Measurements from ENCODE around the gene RBM20. TPM values are rescaled to one million over a fixed set of nuclear protein-coding genes. Genes with fewer than 3 reads are reported as not detected.

Gene RBM20
- polyA plus RNA-seq, 1 donor (not counting 4 experiments of a cell fraction or from before 2014, with no cell fraction given): 0.01 TPM

GRCh38 chr10:110781139-110781538 is 137.0 kb downstream of the RBM20 start:
- H3K27ac ChIP-seq (ENCODE audit: control insufficient read depth, insufficient read depth, low read length): no peak overlapping the region
- no peak overlapping the region for H3K4me2 ChIP-seq (ENCODE audit: control insufficient read depth, extremely low read depth, insufficient read depth, low read depth, low read length)
- peaks cover 6% of the 10 kb centered on the region for H3K27me3 ChIP-seq (ENCODE audit: control insufficient read depth, extremely low read depth, insufficient read depth, low read length)
- no peak for FAIRE-seq
- H3K4me1 ChIP-seq (ENCODE audit: control insufficient read depth, extremely low read depth, insufficient read depth, low read length): peaks cover 3% of the 10 kb centered on the region
- no peaks in the 10 kb centered on the region for H3K9me1 ChIP-seq (ENCODE audit: control insufficient read depth, extremely low read depth, insufficient read depth, low read length)
- no peaks in the 10 kb centered on the region for H3K79me2 ChIP-seq (ENCODE audit: control insufficient read depth, insufficient read depth, low read length)
- TF ChIP-seq CTCF (optimal IDR thresholded peaks at IDR 0.05 in 1 of 3, IDR thresholded peaks at IDR 0.05 in 1 of 3, conservative IDR thresholded peaks at IDR 0.05 in 1 of 3; ENCODE audit: extremely low read depth in 1 of 3, insufficient read depth in 2 of 3, low read length in 3 of 3) (no peak), EZH2 (IDR thresholded peaks at IDR 0.05; ENCODE audit: low read length) (no peak)
- DNase-seq (ENCODE audit: low read depth, low spot score): no peak
- H3K9ac ChIP-seq (ENCODE audit: control insufficient read depth, extremely low read depth, insufficient read depth, low read length): no peak overlapping the region
- no peak overlapping the region for H3K4me3 ChIP-seq (ENCODE audit: control insufficient read depth in 2 of 3, extremely low read depth in 1 of 3, insufficient read depth in 2 of 3, low read depth in 1 of 3, low read length in 3 of 3)
- no peaks in the 10 kb centered on the region for H3K36me3 ChIP-seq (ENCODE audit: control insufficient read depth in 2 of 2, extremely low read depth in 1 of 2, insufficient read depth in 2 of 2, low read length in 2 of 2)
- dilution Hi-C loops (cut with MboI; ENCODE audit: extremely low pct_ligation_motif_present, low sequenced_read_pairs): no loop called here
- H4K20me1 ChIP-seq (ENCODE audit: control insufficient read depth, extremely low read depth, insufficient read depth, low read length): no peaks in the 10 kb centered on the region
- H3K9me3 ChIP-seq (ENCODE audit: control insufficient read depth, low read depth, low read length): no peaks in the 10 kb centered on the region
- no peak overlapping the region for H2AFZ ChIP-seq (ENCODE audit: control insufficient read depth, low read length)

- H3K79me2 ChIP-seq (ENCODE audit: control insufficient read depth, insufficient read depth, low read length): no peaks in the 10 kb centered on the region
- TF ChIP-seq CTCF (optimal IDR thresholded peaks at IDR 0.05 in 1 of 3, IDR thresholded peaks at IDR 0.05 in 1 of 3, conservative IDR thresholded peaks at IDR 0.05 in 1 of 3; ENCODE audit: extremely low read depth in 1 of 3, insufficient read depth in 2 of 3, low read length in 3 of 3) (no peak), EZH2 (IDR thresholded peaks at IDR 0.05; ENCODE audit: low read length) (no peak)
- FAIRE-seq (no peak), DNase-seq (ENCODE audit: low read depth, low spot score) (no peak)
- dilution Hi-C loops (cut with MboI; ENCODE audit: extremely low pct_ligation_motif_present, low sequenced_read_pairs): no loop called here
- no peaks in the 10 kb centered on the region for H3K9me1 ChIP-seq (ENCODE audit: control insufficient read depth, extremely low read depth, insufficient read depth, low read length)
- peaks cover 6% of the 10 kb centered on the region for H3K27me3 ChIP-seq (ENCODE audit: control insufficient read depth, extremely low read depth, insufficient read depth, low read length)
- H3K4me2 ChIP-seq (ENCODE audit: control insufficient read depth, extremely low read depth, insufficient read depth, low read depth, low read length): no peak overlapping the region
- no peaks in the 10 kb centered on the region for H3K9me3 ChIP-seq (ENCODE audit: control insufficient read depth, low read depth, low read length)
- no peak overlapping the region for H3K9ac ChIP-seq (ENCODE audit: control insufficient read depth, extremely low read depth, insufficient read depth, low read length)
- no peak overlapping the region for H3K4me3 ChIP-seq (ENCODE audit: control insufficient read depth in 2 of 3, extremely low read depth in 1 of 3, insufficient read depth in 2 of 3, low read depth in 1 of 3, low read length in 3 of 3)
- no peaks in the 10 kb centered on the region for H4K20me1 ChIP-seq (ENCODE audit: control insufficient read depth, extremely low read depth, insufficient read depth, low read length)
- peaks cover 3% of the 10 kb centered on the region for H3K4me1 ChIP-seq (ENCODE audit: control insufficient read depth, extremely low read depth, insufficient read depth, low read length)
- H3K27ac ChIP-seq (ENCODE audit: control insufficient read depth, insufficient read depth, low read length): no peak overlapping the region
- H2AFZ ChIP-seq (ENCODE audit: control insufficient read depth, low read length): no peak overlapping the region
- H3K36me3 ChIP-seq (ENCODE audit: control insufficient read depth in 2 of 2, extremely low read depth in 1 of 2, insufficient read depth in 2 of 2, low read length in 2 of 2): no peaks in the 10 kb centered on the region
Observed at GRCh38 chr10:110782616-110783015, 138.5 kb downstream of the RBM20 start.

Data from keratinocyte (primary cell).